LNCaP clone FGC (cell line): Measurements from ENCODE around the gene BPNT1.

Experiments used
- DNase-seq: peaks from one replicate; pipeline ENCODE4 v3.0.0-alpha.2; 2011; ENCODE audit warnings: low read depth
- H3K4me3 ChIP-seq: 2 replicates; pipeline ENCODE4 v1.5.1; 2011; ENCODE audit warnings: mild to moderate bottlenecking, low read depth, low read length, control low read depth
- CTCF ChIP-seq: IDR thresholded peaks from 2 replicates; pipeline ENCODE4 v1.5.1; 2012; ENCODE audit warnings: mild to moderate bottlenecking; ENCODE audit not compliant: control insufficient read depth, insufficient read depth; ENCODE audit errors: extremely low read depth

Gene BPNT1

GRCh38 chr1:220031287-220031686, 58.3 kb downstream of the BPNT1 start:
- DNase-seq, result no peak
- TF ChIP-seq CTCF, result no peak

GRCh38 chr1:220028346-220028895, 61.2 kb downstream of the BPNT1 start:
- DNase-seq, result no peak
- H3K4me3 ChIP-seq, result no peak overlapping the region
- TF ChIP-seq CTCF, result no peak

More at GRCh38 chr1:220031287-220031686, 58.3 kb downstream of the BPNT1 start:
- no peak overlapping the region for H3K4me3 ChIP-seq

- no peak for DNase-seq
- H3K4me3 ChIP-seq, result no peak overlapping the region
- TF ChIP-seq CTCF, result no peak
Observed at GRCh38 chr1:220019071-220019470, 70.5 kb downstream of the BPNT1 start.

- no peak for TF ChIP-seq CTCF
- DNase-seq, result no peak
- H3K4me3 ChIP-seq, result no peak overlapping the region
Observed at GRCh38 chr1:220013497-220013896, 76.1 kb downstream of the BPNT1 start.

- DNase-seq, result no peak
- peak; percentile 22 for TF ChIP-seq CTCF
- no peak overlapping the region for H3K4me3 ChIP-seq
Observed at GRCh38 chr1:220012259-220012658, 77.3 kb downstream of the BPNT1 start.

- H3K4me3 ChIP-seq, result no peak overlapping the region
- DNase-seq, result no peak
- TF ChIP-seq CTCF, result no peak
Observed at GRCh38 chr1:220011620-220012019, 78.0 kb downstream of the BPNT1 start.
